Liver (tissue), 3 donors: Measurements from ENCODE around the gene ARHGEF19.

ENCODE experiments used
- CTCF ChIP-seq: fragments of 150-350 bp; IDR thresholded peaks from 2 replicates; pipeline ENCODE4 v1.5.1; 2017; ENCODE audit warnings: improper control_type of control experiment, low read depth, low read length; ENCODE audit not compliant: missing input control
- EGR1 ChIP-seq, 2 donors: IDR thresholded peaks; 2 replicates each; pipeline ENCODE4 v1.6.1; 2016 to 2018; ENCODE audit warnings: antibody characterized with exemption in 2 of 2, low read depth in 2 of 2
- GABPA ChIP-seq, 2 donors: IDR thresholded peaks in 1 of 2; conservative IDR thresholded peaks in 1 of 2; 2 replicates each; pipeline ENCODE4 v1.6.1; 2016; ENCODE audit warnings: antibody characterized with exemption in 2 of 2, mild to moderate bottlenecking in 1 of 2, moderate library complexity in 1 of 2
- JUND ChIP-seq, 2 donors: IDR thresholded peaks; 2 replicates each; pipeline ENCODE4 v1.6.1; 2016; ENCODE audit warnings: antibody characterized with exemption in 2 of 2
- REST ChIP-seq: IDR thresholded peaks from 2 replicates; pipeline ENCODE4 v1.6.1; 2016; ENCODE audit warnings: antibody characterized with exemption, mild to moderate bottlenecking
- RXRA ChIP-seq, 2 donors: IDR thresholded peaks; 2 replicates each; pipeline ENCODE4 v1.6.1; 2017 to 2018; ENCODE audit warnings: antibody characterized with exemption in 2 of 2, mild to moderate bottlenecking in 1 of 2
- SP1 ChIP-seq: IDR thresholded peaks from 2 replicates; pipeline ENCODE4 v1.6.1; 2018; ENCODE audit warnings: antibody characterized with exemption, mild to moderate bottlenecking
- TAF1 ChIP-seq: conservative IDR thresholded peaks from 2 replicates; pipeline ENCODE4 v1.6.1; 2016; ENCODE audit warnings: antibody characterized with exemption, mild to moderate bottlenecking
- YY1 ChIP-seq: IDR thresholded peaks from 2 replicates; pipeline ENCODE4 v1.6.1; 2016; ENCODE audit warnings: antibody characterized with exemption, mild to moderate bottlenecking
- donor health status: healthy.
- donor health status: healthy.

- TF ChIP-seq CTCF (no peak), SP1 (no peak), YY1 (no peak), REST (no peak), TAF1 (no peak), RXRA (IDR thresholded peaks at IDR 0.05) (no peak), JUND (IDR thresholded peaks at IDR 0.05) (no peak), EGR1 (IDR thresholded peaks at IDR 0.05; ENCODE audit: low read depth in 2 of 2) (no peak), GABPA (IDR thresholded peaks at IDR 0.05 in 1 of 2, conservative IDR thresholded peaks at IDR 0.05 in 1 of 2) (no peak)
Measured at GRCh38 chr1:16149146-16149545, 63.3 kb downstream of the ARHGEF19 start.
